ENCODE results near the gene SHLD1.
"Not testable (repeated sequence)": the region's sequence is repeated elsewhere in the genome, so short reads cannot be mapped to it uniquely, and the experiment has no call there.

The SHLD1 gene

DNA sequence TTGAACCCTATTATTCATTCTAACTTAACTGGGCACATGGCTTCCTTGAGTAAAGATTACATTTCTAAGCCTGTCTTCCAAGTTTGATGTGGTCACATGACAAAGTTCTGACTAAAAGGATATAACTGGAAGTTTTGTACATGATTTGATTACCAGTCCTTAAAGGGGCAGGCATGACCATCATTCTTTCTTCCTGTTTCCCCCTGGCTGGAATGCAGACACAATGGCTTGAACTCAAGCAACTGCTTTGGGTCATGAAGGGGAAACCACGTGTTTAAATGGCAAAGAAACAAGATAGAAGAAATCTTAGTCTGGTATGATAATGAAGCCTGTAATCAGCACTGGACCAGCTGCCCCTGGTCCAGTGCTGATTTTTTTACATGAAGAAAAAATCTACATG is 15.6 kb upstream of the SHLD1 start:
- FAIRE-seq (no peak), DNase-seq (ENCODE audit: insufficient read length, low spot score) (no peak)

GRCh38 chr20:5735845-5736510 is 14.2 kb upstream of the SHLD1 start:
- FAIRE-seq (no peak), DNase-seq (ENCODE audit: insufficient read length, low spot score) (no peak)

- DNase-seq (ENCODE audit: insufficient read length, low spot score) (no peak), FAIRE-seq (no peak)
Observed at GRCh38 chr20:5737619-5737953, 12.6 kb upstream of the SHLD1 start.

GRCh38 chr20:5737966-5738365 is 12.2 kb upstream of the SHLD1 start:
- no peak for DNase-seq (ENCODE audit: insufficient read length, low spot score)
- FAIRE-seq: no peak

DNA sequence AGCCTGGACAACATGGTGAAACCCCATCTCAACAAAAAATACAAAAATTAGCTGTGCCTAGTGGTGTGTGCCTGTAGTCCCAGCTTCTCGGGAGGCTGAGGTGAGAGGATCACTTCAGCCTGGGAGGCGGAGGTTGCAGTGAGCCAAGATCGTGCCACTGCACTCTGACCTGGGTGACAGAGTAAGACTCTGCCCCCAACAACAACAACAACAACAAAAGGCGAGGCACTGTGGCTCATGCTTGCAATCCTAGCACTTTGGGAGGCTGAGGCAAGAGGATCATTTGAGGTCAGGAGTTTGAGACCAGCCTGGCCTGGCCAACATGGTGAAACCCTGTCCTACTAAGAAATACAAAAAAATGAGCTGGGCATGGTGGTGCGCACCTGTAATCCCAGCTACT is 9.6 kb upstream of the SHLD1 start:
- not testable (repeated sequence) for FAIRE-seq; DNase-seq (ENCODE audit: insufficient read length, low spot score)

GRCh38 chr20:5741089-5741488 is 9.1 kb upstream of the SHLD1 start:
- DNase-seq (ENCODE audit: insufficient read length, low spot score): no peak
- FAIRE-seq: no peak

GRCh38 chr20:5742041-5742440 is 8.2 kb upstream of the SHLD1 start:
- DNase-seq (ENCODE audit: insufficient read length, low spot score) (no peak), FAIRE-seq (no peak)

DNA sequence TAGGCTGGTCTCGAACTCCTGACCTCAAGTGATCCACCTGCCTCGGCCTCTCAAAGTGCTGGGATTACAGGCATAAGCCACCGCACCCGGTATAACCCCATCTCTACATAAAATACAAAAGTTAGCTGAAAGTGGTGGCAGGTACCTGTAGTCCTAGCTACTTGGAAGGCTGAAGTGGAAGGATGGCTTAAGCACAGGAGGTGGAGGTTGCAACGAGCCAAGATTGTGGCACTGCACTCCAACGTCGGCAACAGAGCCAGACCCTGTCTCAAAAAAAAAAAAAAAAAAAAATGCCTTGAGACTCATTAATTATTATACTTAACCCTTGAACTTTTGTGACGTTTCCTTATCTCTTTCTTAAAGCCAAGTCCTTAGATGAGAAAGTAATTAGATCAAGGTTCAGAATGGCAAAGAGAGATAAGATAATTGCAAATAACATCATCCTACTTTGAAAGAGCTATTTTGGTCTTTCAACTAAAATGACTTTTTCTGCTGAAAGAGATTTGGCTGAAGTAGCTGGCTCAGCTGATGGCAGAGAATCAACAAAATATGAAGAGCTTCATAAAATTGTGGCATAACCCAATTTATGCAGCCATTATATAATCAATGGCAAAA is 4.7 kb upstream of the SHLD1 start:
- no peak for FAIRE-seq

DNA sequence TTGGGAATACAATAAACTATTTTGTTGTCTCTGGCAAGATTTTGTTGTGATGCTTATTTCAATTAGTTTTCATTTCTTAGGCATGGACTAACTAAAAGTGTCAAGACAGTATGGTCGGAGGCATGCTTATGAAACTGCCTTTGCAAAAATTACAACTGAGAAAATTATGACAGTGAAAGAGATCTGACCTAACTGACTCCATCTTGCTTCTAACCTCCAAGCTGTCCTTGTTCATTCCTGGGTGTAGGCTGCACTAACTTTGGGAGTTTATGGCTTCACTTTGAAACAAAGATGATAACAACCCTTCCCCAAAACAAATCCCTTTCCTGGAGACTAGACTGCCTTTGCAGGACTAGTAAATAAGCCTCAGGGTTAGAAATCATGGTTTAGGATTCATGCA is 4.1 kb upstream of the SHLD1 start:
- DNase-seq (ENCODE audit: insufficient read length, low spot score): no peak
- FAIRE-seq: no peak

More for the DNA sequence above, 4.7 kb upstream of the SHLD1 start:
- DNase-seq (ENCODE audit: insufficient read length, low spot score): no peak

DNA sequence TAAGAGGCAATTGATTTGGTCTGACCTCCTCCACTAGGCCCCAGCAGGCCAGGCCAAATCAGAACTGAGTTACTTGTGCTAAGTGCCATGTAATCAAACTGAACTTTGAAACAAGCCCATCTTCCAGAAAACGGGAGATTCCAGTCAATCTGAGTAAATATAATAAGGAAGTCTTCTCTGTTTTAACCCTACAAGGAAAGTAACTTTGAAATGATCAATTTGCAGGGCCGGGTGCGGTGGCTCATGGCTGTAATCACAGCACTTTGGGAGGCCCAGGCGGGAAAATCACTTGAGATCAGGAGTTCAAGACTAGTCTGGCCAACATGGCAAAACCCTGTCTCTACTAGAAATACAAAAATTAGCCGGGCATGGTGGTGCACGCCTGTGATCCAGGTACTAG is 2.0 kb upstream of the SHLD1 start:
- no peak for FAIRE-seq

DNA sequence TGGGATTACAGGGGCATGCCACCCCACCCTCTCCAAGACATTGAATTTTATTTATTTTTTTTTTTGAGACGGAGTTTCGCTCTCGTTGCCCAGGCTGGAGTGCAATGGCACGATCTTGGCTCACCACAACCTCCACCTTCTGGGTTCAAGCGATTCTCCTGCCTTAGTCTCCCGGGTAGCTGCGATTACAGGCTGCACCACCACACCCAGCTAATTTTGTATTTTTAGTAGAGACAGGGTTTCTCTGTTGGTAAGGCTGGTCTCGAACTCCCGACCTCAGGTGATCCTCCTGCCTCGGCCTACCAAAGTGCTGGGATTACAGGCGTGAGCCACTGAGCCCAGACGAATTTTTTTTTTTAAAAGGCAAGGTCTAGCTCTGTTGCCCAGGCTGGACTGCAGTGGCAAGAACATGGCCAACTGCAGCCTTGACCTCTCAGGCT is 669 bp upstream of the SHLD1 start:
- not testable (repeated sequence) for DNase-seq (ENCODE audit: insufficient read length, low spot score); FAIRE-seq

More for the DNA sequence above, 2.0 kb upstream of the SHLD1 start:
- no peak for DNase-seq (ENCODE audit: insufficient read length, low spot score)

- no peak for FAIRE-seq
- DNase-seq (ENCODE audit: insufficient read length, low spot score): no peak
Observed at GRCh38 chr20:5751856-5752255, 1.7 kb downstream of the SHLD1 start.

DNA sequence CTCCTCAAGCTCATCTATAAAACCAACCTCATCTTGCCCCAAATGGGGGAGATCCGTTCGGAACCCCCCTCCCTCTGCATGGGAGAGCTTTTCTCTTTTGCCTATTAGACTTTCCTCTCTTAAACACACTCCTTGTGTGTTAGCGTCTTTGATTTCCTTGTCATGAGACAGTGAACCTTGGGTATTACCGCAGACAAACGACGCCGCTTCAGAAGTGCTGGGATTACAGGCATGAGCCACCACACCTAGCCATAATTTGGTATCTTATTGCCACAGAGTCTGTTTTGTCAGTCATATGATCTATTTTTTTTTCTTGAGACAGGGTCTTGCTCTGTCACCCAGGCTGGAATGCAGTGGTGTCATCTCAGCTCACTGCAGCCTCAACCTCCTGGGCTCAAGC is 3.6 kb downstream of the SHLD1 start:
- DNase-seq (ENCODE audit: insufficient read length, low spot score) (no peak), FAIRE-seq (no peak)

- FAIRE-seq (no peak), DNase-seq (ENCODE audit: insufficient read length, low spot score) (no peak)
Observed at GRCh38 chr20:5757949-5758348, 7.7 kb downstream of the SHLD1 start.

DNA sequence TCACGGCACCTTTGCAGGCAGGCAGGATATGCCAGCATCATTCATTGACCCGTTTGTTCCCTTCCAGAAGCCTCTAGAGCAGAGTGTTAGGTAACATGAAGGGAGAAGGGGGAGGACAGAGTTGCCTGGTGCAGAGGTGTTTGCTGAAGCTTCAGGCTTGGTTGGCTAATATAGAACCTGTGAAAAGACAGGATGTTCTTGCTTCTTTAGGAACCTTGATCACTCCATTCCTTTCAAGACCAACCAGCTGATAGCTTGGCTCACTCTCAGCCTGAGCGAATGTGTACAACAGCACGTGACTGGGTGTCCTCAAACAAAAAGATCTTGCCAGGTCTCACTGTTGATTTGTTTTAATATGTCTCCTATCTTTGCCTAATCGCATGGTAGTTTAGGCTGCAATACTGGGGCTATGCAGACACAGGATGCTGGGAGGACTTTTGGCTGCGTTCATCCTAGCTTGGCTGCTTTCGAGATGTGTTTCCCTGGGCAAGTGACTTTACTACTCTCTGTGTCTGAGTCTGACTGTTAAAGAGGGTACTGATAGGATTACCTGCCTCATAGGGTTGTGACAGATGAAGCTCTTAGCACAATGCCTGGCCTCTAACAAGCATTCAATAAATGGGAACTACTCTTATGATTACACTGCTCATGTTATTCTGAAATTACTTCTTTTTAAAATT is 16.0 kb downstream of the SHLD1 start:
- FAIRE-seq (no peak), DNase-seq (ENCODE audit: insufficient read length, low spot score) (no peak)

DNA sequence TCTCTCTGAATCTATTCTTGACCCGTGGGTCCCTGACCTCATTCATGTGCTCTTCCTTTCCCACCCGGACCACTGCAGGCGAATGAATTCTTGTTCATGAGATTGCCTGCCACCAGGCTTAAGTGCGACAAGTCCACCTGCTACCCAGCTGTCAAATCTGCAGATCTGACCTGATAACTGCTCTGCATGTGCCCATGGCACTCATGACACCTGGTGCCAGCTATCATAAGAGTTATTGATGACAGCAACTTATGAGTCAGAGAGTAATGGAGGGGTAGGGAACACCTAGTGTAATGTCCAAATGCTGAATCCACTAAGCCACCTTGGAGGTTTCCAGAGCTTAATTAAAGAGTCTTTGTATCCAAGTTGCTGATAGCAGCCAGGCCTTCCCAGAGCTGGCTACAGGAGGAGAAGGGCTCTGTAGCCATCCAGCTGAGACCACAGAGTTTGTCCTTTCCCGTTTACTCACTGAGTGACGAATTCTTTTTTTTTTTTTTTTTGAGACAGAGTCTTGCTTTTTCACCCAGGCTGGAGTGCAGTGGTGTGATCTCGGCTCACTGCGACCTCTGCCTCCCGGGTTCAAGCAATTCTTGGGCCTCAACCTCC is 17.4 kb downstream of the SHLD1 start:
- DNase-seq (ENCODE audit: insufficient read length, low spot score) (no peak), FAIRE-seq (no peak)

DNA sequence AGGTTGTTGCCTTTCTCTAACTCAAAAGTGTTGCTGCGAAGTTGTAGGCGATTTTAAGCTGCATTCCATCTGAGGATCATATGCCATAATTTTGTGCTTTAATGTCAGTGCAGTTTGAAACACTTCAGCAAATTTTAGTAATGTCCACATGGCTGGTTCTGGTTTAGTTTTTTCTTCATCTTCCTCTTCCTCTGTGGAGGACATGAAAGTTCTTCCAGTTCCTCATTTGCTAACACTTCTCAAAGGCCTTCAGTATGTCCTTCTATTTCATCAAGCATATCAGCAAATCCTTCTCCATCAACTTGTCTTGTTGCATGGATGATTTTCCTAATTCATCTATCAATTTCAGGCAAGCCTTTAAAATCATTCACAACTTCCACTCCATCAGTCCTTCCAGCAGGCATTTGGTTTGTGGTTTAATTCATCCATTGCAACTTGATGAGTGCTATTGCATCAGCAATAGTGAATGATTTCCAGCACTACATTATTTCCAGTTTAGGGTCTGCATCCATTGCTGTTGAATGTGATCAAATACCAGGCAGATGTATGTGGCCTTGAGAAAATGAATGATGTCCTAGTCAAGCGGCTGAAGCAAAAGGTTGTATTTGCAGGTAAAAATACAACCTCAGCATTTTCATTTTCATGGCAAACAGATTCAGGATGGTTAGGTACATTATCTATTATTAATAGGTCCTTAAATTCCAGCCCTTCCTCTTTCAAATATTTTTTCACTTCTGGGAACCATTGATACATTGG is 20.2 kb downstream of the SHLD1 start:
- FAIRE-seq (no peak), DNase-seq (ENCODE audit: insufficient read length, low spot score) (no peak)

GRCh38 chr20:5770987-5771318 is 20.8 kb downstream of the SHLD1 start:
- FAIRE-seq: no peak
- DNase-seq (ENCODE audit: insufficient read length, low spot score): no peak

DNA sequence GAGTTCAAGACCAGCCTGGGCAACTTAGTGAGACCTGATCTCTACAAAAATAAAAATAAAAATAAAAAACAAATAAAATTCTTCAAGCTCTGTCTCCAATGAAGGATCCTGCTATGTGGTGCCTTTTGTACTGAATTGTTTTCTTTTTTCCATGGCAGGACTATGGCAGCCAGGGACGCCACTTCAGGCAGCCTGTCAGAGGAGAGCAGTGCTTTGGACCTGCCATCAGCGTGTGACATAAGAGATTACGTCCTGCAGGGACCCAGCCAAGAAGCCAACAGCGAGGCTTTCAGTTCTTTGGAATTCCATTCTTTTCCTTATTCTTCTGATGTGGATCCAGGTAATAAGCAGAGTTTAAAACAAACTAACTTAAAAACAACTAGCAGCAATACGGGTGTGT is 22.5 kb downstream of the SHLD1 start:
- FAIRE-seq: no peak

DNA sequence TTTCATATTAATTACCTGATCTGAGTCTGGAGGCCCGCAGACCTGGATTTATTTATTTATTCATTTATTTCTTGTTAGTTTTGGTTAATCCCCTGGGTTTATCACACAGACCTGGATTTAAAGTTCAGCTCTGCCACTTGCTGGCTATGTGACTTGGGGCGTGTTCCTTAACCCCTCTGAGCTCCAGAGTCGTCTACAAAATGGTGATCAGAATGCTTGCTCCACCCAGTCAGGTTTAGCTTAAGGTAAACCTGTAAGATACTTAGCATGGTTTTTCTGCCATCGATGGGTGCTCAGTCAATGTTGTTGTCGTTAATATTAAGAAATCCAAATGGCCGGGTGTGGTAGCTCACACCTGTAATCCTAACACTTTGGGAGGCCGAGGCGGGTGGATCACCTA is 23.4 kb downstream of the SHLD1 start:
- DNase-seq (ENCODE audit: insufficient read length, low spot score) (no peak), FAIRE-seq (no peak)

More for the DNA sequence above, 22.5 kb downstream of the SHLD1 start:
- DNase-seq (ENCODE audit: insufficient read length, low spot score): no peak

GRCh38 chr20:5776077-5776476 is 25.9 kb downstream of the SHLD1 start:
- no peak for FAIRE-seq
- no peak for DNase-seq (ENCODE audit: insufficient read length, low spot score)

Measured in HTR-8/SVneo (cell line).